ENCODE results near the gene PPEF2.
A peak's percentile ranks its signal among the peaks of the same experiment; 100 is the strongest.
"Not testable (repeated sequence)": the region's sequence is repeated elsewhere in the genome, so short reads cannot be mapped to it uniquely, and the experiment has no call there.

The PPEF2 gene
- 0.07 to 1.7 (median 0.32) reads per million in 9 experiments for total RNA-seq

- Mint-ChIP-seq H3K27ac (no peak within 1 kb of the TSS), H3K27me3 (peaks cover 7 to 8% of the 10 kb centered on the region in 2 donors), H3K4me3 (no peak within 1 kb of the TSS), H3K4me1 (ENCODE audit: low read depth in 2 of 2) (no peaks in the 10 kb centered on the region), H3K9me3 (no peaks in the 10 kb centered on the region), H3K36me3 (ENCODE audit: insufficient read depth) (no peaks in the 10 kb centered on the region)
- ATAC-seq (replicated peaks) = no peak
- no peak for DNase-seq
Measured at GRCh38 chr4:75902352-75902751, at the start of gene PPEF2. Gene PPEF2, minus strand, starts transcription at chr4:75902452. Its CDS starts 6,127 bp downstream, at chr4:75896325.

GRCh38 chr4:75950213-75950815, 48.1 kb upstream of the PPEF2 start:
- Mint-ChIP-seq H3K4me1 (ENCODE audit: low read depth in 2 of 2) (no peaks in the 10 kb centered on the region), H3K27me3 (no peaks in the 10 kb centered on the region), H3K36me3 (ENCODE audit: insufficient read depth) (peaks cover 75% of the 10 kb centered on the region), H3K4me3 (no peak overlapping the region), H3K27ac (no peak overlapping the region), H3K9me3 (no peaks in the 10 kb centered on the region)
- ATAC-seq (replicated peaks) (no peak), DNase-seq (no peak)

GRCh38 chr4:75948822-75949444, 46.7 kb upstream of the PPEF2 start:
- no peak overlapping the region for H3K27ac Mint-ChIP-seq
- H3K9me3 Mint-ChIP-seq = no peaks in the 10 kb centered on the region
- no peak for DNase-seq
- H3K27me3 Mint-ChIP-seq = no peaks in the 10 kb centered on the region
- no peak overlapping the region for H3K4me3 Mint-ChIP-seq
- H3K4me1 Mint-ChIP-seq (ENCODE audit: low read depth in 2 of 2) = no peaks in the 10 kb centered on the region
- no peak for ATAC-seq (replicated peaks)
- H3K36me3 Mint-ChIP-seq (ENCODE audit: insufficient read depth) = peaks cover 61% of the 10 kb centered on the region

- Mint-ChIP-seq H3K4me3 (peak within 1 kb of the TSS; percentile 96 to 97), H3K4me1 (ENCODE audit: low read depth in 2 of 2) (peaks cover 8 to 16% of the 10 kb centered on the region in 2 donors), H3K36me3 (ENCODE audit: insufficient read depth) (peaks cover 16% of the 10 kb centered on the region), H3K27ac (peak within 1 kb of the TSS; percentile 91 to 95), H3K9me3 (no peaks in the 10 kb centered on the region), H3K27me3 (no peaks in the 10 kb centered on the region)
- peak; percentile 82 for ATAC-seq (replicated peaks)
- peak; percentile 76 to 81 (median 79) for DNase-seq
Measured at GRCh38 chr4:75940692-75941253, 38.5 kb upstream of the PPEF2 start, which contains the start of gene NAAA. Gene NAAA, minus strand, starts transcription at chr4:75941013. Its CDS starts 64 bp downstream, at chr4:75940949.

GRCh38 chr4:75939890-75940691, 37.8 kb upstream of the PPEF2 start:
- no peaks in the 10 kb centered on the region for H3K27me3 Mint-ChIP-seq
- DNase-seq (peak; percentile 55 to 63 (median 56)), ATAC-seq (replicated peaks) (peak; percentile 69)
- peaks cover 8 to 16% of the 10 kb centered on the region in 2 donors for H3K4me1 Mint-ChIP-seq (ENCODE audit: low read depth in 2 of 2)
- H3K9me3 Mint-ChIP-seq = no peaks in the 10 kb centered on the region
- peak overlapping the region; percentile 91 to 95 for H3K27ac Mint-ChIP-seq
- H3K4me3 Mint-ChIP-seq = peak overlapping the region; percentile 96 to 97
- peaks cover 21% of the 10 kb centered on the region for H3K36me3 Mint-ChIP-seq (ENCODE audit: insufficient read depth)

- Mint-ChIP-seq H3K9me3 (no peaks in the 10 kb centered on the region), H3K4me3 (no peak overlapping the region), H3K27me3 (no peaks in the 10 kb centered on the region), H3K27ac (peak overlapping the region in 1 of 2 donors; percentile 73), H3K4me1 (ENCODE audit: low read depth in 2 of 2) (peaks cover 9 to 16% of the 10 kb centered on the region in 2 donors), H3K36me3 (ENCODE audit: insufficient read depth) (peaks cover 44% of the 10 kb centered on the region)
- DNase-seq = no peak
- no peak for ATAC-seq (replicated peaks)
Measured at GRCh38 chr4:75935628-75936027, 33.4 kb upstream of the PPEF2 start.

GRCh38 chr4:75930152-75930551, 27.9 kb upstream of the PPEF2 start:
- peaks cover 39% of the 10 kb centered on the region for H3K36me3 Mint-ChIP-seq (ENCODE audit: insufficient read depth)
- no peaks in the 10 kb centered on the region for H3K27me3 Mint-ChIP-seq
- peaks cover 3 to 7% of the 10 kb centered on the region in 2 donors for H3K4me1 Mint-ChIP-seq (ENCODE audit: low read depth in 2 of 2)
- no peak overlapping the region for H3K4me3 Mint-ChIP-seq
- H3K27ac Mint-ChIP-seq = no peak overlapping the region
- no peaks in the 10 kb centered on the region for H3K9me3 Mint-ChIP-seq
- no peak for ATAC-seq (replicated peaks)
- no peak for DNase-seq

- not testable (repeated sequence) for H3K4me3 Mint-ChIP-seq; ATAC-seq (replicated peaks); H3K27me3 Mint-ChIP-seq; H3K9me3 Mint-ChIP-seq; H3K4me1 Mint-ChIP-seq (ENCODE audit: low read depth in 2 of 2); H3K27ac Mint-ChIP-seq; DNase-seq
- H3K36me3 Mint-ChIP-seq (ENCODE audit: insufficient read depth) = peaks cover 42% of the 10 kb centered on the region
Measured at GRCh38 chr4:75924916-75925315, 22.7 kb upstream of the PPEF2 start.

- no peak overlapping the region for H3K27ac Mint-ChIP-seq
- DNase-seq (no peak), ATAC-seq (replicated peaks) (no peak)
- peaks cover 42% of the 10 kb centered on the region for H3K36me3 Mint-ChIP-seq (ENCODE audit: insufficient read depth)
- H3K4me3 Mint-ChIP-seq = no peak overlapping the region
- H3K27me3 Mint-ChIP-seq = no peaks in the 10 kb centered on the region
- peaks cover 0 to 3% of the 10 kb centered on the region in 2 donors for H3K4me1 Mint-ChIP-seq (ENCODE audit: low read depth in 2 of 2)
- no peaks in the 10 kb centered on the region for H3K9me3 Mint-ChIP-seq
Measured at GRCh38 chr4:75924309-75924827, 22.1 kb upstream of the PPEF2 start.

GRCh38 chr4:75922588-75922987, 20.3 kb upstream of the PPEF2 start:
- no peaks in the 10 kb centered on the region for H3K9me3 Mint-ChIP-seq
- no peak for ATAC-seq (replicated peaks)
- H3K4me3 Mint-ChIP-seq = no peak overlapping the region
- H3K4me1 Mint-ChIP-seq (ENCODE audit: low read depth in 2 of 2) = no peaks in the 10 kb centered on the region
- H3K27ac Mint-ChIP-seq = peak overlapping the region in 1 of 2 donors; percentile 25
- no peak for DNase-seq
- no peaks in the 10 kb centered on the region for H3K27me3 Mint-ChIP-seq
- H3K36me3 Mint-ChIP-seq (ENCODE audit: insufficient read depth) = peaks cover 55% of the 10 kb centered on the region

GRCh38 chr4:75921910-75922309, 19.7 kb upstream of the PPEF2 start:
- H3K27ac Mint-ChIP-seq = peak overlapping the region; percentile 4 to 25
- no peaks in the 10 kb centered on the region for H3K27me3 Mint-ChIP-seq
- no peak for ATAC-seq (replicated peaks)
- no peaks in the 10 kb centered on the region for H3K9me3 Mint-ChIP-seq
- peaks cover 54% of the 10 kb centered on the region for H3K36me3 Mint-ChIP-seq (ENCODE audit: insufficient read depth)
- no peak for DNase-seq
- no peaks in the 10 kb centered on the region for H3K4me1 Mint-ChIP-seq (ENCODE audit: low read depth in 2 of 2)
- H3K4me3 Mint-ChIP-seq = no peak overlapping the region

- Mint-ChIP-seq H3K4me1 (ENCODE audit: low read depth in 2 of 2) (no peaks in the 10 kb centered on the region), H3K9me3 (no peaks in the 10 kb centered on the region), H3K27me3 (no peaks in the 10 kb centered on the region), H3K4me3 (no peak overlapping the region), H3K36me3 (ENCODE audit: insufficient read depth) (peaks cover 56% of the 10 kb centered on the region), H3K27ac (no peak overlapping the region)
- DNase-seq = no peak
- no peak for ATAC-seq (replicated peaks)
Measured at GRCh38 chr4:75920327-75920726, 18.1 kb upstream of the PPEF2 start.

- no peak overlapping the region for H3K27ac Mint-ChIP-seq
- no peaks in the 10 kb centered on the region for H3K27me3 Mint-ChIP-seq
- H3K9me3 Mint-ChIP-seq = no peaks in the 10 kb centered on the region
- H3K4me3 Mint-ChIP-seq = no peak overlapping the region
- peaks cover 55% of the 10 kb centered on the region for H3K36me3 Mint-ChIP-seq (ENCODE audit: insufficient read depth)
- H3K4me1 Mint-ChIP-seq (ENCODE audit: low read depth in 2 of 2) = no peaks in the 10 kb centered on the region
- no peak for DNase-seq
- ATAC-seq (replicated peaks) = no peak
Measured at GRCh38 chr4:75919920-75920319, 17.7 kb upstream of the PPEF2 start.

Data from effector memory CD8-positive, alpha-beta T cell (primary cell).